GM12891 (cell line): ENCODE measurements around the gene BCR.

ENCODE experiments used
- POLR2A ChIP-seq: IDR thresholded peaks from 2 replicates; pipeline ENCODE4 v1.6.1; 2011; ENCODE audit warnings: low read depth, low read length, control low read depth
- POLR2AphosphoS5 ChIP-seq: IDR thresholded peaks from 2 replicates; pipeline ENCODE4 v1.6.1; 2011; ENCODE audit warnings: low read depth, low read length, control low read depth
- TAF1 ChIP-seq: IDR thresholded peaks from 2 replicates; pipeline ENCODE4 v1.6.1; 2011; ENCODE audit warnings: low read depth, low read length, control low read depth

DNA sequence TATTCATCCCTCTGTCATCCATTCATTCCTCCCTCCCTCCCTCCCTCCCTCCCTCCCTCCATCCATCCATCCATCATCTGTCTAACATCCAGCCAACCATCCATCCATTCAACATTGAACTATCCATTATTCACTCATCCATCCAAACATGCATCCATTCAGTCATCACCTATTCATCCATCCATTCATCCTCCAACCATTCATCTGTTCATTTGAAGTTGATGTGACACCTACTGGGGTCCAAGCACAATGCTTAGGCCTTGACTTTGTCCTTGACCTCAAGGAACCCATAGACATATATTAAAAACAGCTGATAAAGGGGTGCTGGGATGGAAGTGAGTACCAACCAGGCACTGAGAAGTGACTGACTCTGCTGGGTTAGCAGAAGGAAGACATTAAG is 26.6 kb downstream of the BCR start:
- TF ChIP-seq POLR2A (no peak), POLR2AphosphoS5 (no peak), TAF1 (no peak)
